Activated CD4-positive, alpha-beta T cell treated with anti-CD3 and anti-CD28 coated beads, Interleukin-2, amount 50 U/mL, for 24 hours (primary cell): ENCODE measurements around the gene DGLUCY.
"Not testable (repeated sequence)": the region's sequence is repeated elsewhere in the genome, so short reads cannot be mapped to it uniquely, and the experiment has no call there.

Experiments
- DNase-seq, 2 donors: peaks; one replicate each; pipeline ENCODE4 v3.0.0-alpha.2; 2020; ENCODE audit warnings: low read depth in 1 of 2, low spot score in 1 of 2

DGLUCY gene

DNA sequence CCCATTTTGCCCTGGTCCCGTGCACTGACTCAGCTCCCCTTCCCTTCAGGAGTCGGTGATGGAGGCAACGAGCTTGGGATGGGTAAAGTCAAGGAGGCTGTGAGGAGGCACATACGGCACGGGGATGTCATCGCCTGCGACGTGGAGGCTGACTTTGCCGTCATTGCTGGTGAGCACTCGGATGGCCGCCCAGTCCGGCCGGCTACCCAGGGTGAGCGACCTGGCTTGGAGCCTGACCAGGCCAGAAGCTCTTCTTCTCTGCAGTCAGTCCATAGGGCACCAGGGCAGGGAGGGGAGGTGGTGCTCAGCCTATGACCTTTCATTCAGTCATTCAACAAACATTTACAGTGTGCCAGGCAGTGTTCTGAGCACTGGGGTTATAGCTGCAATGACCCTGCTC, 90.8 kb downstream of the DGLUCY start:
- no peak for DNase-seq

DNA sequence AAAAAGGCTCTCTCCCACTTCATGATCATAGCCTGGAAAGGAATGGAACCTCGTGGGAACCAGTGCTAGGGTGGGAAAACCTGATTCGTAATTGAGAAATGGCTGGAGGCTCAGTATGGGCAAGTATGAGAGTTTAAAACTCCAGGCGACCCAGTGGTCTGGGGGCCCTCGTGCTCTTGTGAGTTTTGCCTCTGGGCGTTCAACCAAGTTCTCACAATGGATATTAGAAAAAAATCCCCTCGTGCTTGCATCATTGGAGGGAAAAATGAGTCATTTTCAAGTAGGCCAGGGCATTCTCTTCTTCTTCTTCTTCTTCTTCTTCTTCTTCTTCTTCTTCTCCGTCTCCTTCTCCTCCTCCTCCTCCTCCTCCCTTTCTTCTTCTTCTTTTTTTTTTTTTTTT, 91.6 kb downstream of the DGLUCY start:
- DNase-seq = no peak

DNA sequence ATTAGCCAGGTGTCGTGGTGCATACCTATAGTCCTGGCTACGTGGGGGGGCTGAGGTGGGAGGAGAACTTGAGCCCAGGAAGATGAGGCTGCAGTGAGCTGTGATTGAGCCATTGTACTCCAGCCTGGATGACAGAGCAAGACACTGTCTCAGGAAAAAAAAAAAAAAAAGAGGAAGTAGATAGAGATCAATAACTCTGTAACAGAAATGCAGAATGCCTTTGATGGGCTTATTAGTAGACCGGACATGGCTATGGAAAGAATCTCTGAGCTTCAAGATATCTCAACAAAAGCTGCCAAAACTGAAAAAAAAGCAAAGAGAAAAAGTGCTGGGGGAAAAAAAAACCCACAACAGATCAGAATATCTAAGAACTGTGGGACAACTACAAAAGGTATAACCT, 93.1 kb downstream of the DGLUCY start:
- DNase-seq = no peak

DNA sequence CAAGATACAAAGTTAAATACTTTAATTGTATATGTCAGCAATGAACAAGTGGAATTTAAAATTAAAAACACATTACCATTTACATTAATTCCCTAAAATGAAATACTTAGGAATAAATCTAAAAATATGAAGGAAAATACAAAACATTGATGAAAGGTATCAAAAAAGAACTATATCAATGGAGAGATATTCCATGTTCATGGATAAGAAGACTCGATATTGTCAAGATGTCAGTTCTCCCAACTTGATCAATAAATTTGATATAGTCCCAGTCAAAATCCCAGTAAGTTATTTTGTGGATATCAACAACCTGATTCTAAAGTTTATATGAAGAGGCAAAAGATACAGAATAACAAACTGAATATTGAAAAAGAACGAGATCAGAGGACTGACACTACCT, 97.1 kb downstream of the DGLUCY start:
- DNase-seq = no peak

DNA sequence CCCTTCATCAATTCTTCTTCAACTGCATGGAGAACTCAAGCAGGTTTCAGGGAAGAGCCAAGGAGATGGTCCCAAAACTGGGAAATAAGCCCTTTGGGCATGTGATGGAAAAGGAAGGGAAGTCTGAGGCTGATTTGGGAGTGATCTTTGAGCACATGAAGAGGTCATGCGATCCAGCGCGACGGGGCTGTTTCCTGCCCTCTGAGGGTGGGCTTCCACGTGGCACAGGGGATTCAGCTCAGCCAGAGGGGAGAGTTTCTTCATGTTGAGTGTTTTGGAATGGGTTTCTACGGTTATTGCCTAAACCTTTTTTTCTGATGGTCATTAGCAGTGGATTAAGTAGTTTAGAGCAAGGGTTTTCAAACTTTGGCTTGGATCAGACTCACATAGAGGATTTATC, 100.4 kb downstream of the DGLUCY start:
- DNase-seq = no peak

DNA sequence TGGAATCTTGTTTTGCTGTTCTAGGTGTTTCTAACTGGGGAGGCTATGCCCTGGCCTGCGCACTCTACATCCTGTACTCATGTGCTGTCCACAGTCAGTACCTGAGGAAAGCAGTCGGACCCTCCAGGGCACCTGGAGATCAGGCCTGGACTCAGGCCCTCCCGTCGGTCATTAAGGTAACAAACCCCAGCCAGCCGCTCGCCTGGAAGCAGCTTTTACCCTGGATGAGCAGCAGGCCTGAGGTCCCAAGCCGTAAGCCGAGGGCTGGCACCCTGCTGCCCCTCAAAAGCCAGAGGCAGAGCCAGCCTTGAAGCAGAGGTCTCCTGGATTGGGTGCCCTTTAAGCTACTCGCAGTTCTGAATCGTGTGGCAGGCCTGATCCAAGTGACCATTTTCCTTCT, 101.5 kb downstream of the DGLUCY start:
- DNase-seq = no peak

DNA sequence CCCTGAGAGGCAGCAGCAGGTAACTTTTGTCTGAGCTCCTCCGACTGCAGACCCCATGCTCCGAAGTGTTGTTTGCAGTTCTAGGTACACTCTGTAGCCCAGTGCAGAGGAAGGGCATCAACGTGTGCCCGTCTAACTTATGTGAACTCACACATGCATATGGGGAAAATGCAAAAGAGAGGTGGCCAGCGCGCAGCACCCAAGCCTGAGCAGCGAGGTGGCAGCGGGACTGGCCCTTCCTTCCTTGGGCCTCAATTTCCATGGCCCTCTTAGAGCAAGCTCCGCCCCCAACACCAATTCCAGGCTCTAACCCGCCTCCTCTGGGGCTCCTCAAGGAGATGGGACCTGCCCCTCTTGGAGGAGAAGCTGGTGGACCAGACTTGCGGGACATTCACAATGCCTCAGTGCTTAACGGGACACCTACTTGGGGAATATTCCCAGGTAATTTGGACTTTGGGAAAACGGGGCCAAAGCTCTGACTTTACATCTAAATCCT, 102.9 kb downstream of the DGLUCY start:
- no peak for DNase-seq

DNA sequence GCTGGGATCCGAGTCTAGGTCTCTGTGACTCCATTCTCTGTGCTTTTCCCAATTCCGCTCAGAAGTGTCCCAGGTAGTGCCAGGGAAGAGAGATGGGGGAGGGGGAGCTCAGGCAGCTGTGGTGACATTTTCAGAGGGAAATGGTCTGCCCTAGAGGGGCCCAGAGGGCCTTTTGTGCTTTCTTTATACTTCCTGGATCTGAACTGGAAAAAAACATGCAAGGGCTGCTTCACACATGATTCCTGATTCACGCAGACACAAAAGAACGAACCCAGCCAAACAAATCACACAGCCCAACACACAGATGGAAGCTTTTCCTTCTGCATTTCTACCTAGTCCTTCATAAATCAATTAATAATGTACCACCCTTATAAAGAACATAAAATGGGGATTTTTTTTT, 104.1 kb downstream of the DGLUCY start:
- no peak for DNase-seq

DNA sequence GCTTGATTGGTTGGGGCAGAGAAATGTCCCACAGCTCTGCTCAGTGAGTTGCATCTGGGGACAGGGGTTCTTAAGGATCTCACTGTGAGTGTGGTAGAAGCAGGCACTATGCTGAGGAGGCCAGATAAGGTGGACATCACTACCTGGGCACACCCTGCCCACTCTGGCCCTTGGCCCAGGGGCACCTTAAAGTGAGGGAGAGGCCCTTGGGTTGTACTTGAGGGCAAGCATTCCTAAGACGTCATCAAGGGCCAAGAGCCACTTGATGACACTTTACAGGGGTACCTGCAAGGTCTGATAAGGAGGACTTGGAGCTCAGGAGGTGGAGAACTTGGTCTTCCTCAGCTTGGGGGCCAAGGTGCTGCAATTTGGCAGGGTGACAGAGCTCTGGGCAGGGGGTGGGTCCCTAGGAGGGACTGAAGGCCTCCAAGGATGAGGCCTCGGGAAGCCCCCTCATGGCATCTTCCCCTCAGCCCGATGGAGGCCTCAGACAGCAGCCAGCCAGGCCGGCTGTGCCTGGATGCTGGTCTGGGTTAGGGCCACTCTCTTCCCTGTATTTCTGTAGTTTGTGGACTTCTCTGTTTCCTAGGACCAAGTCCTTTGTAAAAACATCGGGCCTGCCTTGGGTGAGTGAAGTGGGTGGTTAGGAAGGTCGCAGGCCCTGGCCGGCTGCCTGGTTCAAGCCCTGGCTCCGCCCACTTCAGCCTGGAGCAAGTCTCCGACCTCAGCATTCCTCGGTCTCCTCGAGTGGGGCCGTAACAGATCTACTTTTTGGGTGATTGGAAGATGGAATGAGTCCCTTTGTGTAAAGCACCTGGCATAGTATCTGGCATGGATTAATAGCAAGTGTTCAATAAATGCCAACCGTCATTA, 105.9 kb downstream of the DGLUCY start:
- DNase-seq = no peak

DNA sequence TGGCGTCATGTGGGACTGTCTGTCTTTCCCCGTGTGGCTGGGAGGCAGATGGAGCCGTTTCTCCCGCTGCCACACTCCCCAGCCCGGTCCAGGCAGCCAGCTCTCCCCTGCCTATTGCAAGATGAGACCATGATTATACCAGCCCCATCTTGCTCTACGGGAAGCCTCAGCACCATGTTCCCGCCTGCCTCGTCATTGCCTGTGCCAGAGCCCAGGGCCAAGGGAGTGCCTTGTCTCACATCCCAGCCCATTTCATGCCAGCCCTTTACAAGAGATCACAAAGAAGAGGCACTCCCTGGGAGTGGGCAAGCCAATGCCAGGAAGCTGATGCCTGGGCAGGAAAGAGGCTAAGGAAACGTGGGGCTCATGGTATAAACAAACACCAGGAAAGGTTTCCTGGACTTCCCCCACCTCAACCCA, 106.7 kb downstream of the DGLUCY start:
- DNase-seq = no peak

DNA sequence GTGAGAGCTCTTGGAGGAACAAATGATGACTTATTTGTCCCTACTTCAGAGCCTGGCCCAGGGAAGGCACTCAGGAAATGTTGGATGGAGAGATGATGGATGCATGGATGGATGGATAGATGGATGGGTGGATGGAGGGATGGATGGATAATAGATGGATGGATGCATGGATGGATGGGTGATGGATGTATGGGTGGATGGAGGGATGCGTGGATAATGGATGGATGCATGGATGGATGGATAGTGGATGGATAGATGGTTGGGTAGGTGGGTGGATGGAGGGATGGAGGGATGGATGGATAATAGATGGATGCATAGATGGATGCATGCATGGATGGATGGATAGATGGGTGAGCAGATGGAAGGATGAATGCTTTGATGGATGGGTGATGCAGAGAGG, 107.4 kb downstream of the DGLUCY start:
- no peak for DNase-seq

DNA sequence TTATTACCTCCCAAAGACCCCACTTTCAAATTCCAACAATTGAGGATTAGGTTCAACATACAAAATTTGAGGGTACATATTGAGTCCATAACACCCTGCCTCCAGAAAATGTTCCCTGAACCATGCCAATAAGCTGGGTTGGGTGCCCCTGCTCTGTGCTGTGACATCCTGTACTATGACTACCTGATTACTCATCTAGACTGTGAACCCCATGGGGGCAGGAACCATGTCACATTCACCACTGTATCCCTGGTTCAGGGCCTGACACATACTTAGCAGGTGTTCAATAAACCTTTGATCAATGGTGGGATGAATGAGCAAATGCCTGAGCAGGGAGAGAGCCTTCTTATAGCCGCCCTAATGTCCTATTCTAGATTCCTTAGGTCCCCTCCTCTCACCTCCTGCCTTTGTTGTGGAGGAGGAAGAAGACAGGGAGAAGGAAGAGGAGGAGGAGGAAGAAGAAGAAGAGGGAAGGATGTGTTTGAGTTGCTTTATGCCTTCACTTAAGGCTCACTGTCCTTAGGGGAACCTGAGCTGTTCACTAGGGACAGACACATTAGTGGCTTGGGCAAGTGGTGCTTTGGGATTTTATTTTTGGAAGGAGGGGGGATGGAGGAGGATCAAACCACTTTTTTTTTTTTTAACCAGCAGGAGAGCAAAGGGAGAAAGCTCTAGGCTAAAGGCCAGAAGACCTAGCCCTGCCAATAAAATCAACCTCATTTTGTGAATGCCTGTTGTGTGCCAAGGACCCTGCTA, 109.3 kb downstream of the DGLUCY start:
- peak in 1 of 2 donors; percentile 59 for DNase-seq

DNA sequence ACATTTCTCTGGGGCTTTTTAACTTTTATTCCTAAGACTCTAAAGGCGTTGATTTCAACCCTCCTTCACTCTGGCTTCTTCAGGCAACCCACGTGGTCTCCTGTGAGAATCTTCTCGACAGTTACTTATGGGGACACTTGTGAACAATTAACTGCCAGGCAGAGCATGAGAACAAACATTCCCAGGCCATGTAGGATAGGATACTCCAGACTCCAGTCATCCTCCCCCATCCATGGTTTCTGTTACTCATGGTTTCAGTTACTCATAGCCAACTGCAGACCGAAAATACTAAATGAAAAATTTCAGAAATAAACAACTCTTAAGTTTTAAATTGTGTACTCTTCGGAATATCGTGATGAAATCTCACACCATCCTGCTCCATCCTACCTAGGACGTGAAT, 111.2 kb downstream of the DGLUCY start:
- no peak for DNase-seq

DNA sequence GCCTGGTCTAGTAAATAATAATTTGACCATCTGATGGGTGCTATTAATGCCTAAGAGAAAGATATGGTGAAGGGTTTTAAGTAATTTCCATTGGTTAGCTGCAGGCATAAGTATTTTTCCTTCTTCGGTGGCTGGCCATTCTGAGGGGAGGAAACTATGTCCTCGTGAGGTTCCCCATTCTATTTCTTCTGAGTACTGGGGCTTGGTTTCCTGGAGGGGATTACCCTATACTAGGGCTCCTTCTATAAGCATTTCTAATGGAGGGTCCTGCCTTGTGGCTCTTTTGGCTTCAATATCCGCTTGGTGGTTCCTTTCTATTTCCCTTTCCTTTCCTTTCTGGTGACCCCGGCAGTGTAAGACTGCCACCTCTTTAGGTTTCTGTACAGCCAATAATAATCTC, 112.5 kb downstream of the DGLUCY start:
- not testable (repeated sequence) for DNase-seq

DNA sequence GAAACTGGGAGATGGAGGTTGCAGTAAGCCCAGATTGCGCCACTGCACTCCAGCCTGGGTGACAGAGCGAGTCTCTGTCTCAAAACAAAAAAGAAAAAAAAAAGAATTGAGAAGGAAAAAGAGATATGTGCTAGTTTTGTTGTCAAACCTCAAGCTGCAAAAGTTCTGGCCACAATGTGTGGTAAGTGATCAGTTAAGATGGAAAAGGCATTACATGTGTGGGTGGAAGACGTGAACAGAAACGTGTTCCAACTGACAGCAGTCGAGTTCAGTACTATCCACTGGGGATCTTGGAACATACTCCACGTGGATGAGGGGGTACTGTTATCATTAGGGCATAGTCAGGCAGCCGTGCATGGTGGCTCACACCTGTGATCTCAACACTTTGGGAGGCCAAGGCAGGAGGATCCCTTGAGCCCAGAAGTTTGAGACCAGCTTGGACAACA, 113.3 kb downstream of the DGLUCY start:
- DNase-seq = peak in 1 of 2 donors; percentile 41

DNA sequence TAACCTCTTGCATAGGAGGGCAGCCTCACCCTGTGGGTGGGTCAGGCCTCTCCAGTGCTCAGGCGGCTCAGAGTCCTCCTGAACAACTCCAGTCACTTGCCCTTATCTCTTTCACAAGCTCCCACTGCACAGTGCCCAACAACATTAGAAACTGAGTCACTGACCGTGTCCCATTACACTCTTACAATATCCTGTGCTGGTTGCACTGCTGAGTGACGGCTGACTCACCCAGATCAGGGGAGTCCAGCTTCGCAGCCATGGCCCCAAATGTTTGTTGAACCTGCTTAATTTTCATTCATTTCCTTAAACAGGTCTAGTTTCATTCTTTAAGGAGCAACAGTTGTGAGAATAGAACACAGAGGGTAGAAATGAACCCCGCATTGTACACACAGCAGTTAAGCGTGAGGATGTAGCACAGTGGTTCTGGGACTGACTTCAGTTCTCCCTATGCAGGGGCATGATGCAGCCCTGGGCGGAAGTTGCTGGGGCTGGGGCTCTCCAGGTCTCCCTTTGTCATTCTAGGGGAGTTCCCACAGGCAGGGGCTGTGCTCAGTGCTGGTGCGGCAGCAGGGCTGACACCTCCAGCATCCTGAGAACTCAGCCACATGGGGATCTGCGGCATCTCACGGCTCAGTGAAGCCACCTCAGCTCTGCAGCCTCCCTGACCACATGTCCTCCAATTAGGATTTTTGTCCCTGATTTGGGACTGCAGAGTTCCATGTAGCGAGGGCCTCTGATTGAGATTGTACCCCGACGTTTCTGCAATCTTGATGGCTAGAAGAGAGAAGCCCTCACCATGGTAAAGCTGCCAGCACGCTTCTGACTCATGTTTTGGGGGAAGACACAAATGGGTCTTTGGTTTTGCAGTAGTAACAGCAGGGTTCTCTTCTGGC, 114.5 kb downstream of the DGLUCY start:
- peak; percentile 69 to 86 for DNase-seq

DNA sequence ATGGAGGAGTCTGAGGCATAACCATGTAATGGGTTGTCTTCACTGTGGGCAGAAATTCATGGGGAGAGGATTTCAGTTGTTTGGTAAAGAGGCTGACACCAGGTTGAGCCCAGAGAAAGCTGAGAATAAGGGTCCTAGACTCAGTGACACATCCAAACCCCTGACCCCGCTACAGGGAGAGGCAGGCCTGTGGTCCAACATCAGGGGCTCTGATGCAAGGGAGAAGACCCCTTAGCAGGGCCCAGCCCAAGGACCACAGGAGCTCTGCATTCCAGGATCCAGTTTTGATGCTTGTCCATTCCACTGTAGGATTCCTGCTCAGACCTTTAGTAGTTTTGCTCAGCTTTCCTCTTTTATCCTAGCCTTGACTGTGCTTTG, 115.1 kb downstream of the DGLUCY start:
- no peak for DNase-seq

DNA sequence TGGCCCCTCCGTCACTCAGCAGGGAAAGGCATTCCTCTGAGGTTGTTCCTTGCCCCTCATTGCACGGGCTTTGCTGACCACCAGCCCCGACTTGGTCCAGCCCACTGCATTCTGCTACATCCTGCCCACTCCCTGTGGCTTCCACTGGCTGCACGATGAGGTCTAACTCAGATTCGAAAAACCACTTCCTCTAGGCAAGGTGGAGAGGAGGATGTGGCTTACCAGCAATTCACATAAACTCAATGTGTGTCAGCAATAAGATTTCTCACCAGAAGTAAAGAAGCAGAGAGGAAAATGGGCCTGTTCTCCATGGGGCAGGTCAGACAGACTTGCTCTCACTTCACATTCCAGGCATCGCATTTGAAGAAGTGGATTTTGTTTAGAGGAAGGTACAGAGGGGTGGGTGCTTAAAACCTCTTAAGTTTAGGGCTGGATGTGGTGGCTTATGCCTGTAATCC, 115.9 kb downstream of the DGLUCY start:
- DNase-seq = peak in 1 of 2 donors; percentile 62

DNA sequence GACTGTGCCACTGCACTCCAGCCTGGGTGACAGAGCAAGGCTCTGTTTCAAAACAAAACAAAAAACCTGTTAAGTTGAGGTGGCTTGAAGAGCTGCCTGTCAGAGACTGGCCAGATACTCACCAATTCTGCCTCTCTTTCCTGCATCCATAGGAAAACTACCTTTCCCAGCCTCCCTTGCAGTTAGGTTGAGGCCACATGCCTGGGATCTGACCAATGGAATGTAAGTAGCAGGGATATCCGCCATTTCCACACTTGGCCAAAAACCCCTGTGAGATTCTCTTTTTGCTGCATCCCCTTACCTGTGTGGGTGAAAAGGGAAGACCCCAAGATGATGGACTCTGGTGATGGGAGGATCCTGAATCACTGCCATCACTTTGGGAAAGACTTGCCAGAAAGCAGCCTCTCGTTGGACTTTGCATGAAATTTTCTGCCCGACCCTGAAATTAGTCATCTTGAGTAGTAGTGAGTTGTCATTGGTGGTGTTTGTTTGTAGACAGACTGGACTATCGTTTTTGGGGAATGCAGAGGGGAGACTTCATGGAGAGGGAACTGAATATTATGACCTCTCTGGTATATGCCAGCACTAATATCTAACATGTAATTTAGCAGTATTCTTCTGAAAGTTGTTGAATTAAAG, 116.6 kb downstream of the DGLUCY start:
- no peak for DNase-seq

DNA sequence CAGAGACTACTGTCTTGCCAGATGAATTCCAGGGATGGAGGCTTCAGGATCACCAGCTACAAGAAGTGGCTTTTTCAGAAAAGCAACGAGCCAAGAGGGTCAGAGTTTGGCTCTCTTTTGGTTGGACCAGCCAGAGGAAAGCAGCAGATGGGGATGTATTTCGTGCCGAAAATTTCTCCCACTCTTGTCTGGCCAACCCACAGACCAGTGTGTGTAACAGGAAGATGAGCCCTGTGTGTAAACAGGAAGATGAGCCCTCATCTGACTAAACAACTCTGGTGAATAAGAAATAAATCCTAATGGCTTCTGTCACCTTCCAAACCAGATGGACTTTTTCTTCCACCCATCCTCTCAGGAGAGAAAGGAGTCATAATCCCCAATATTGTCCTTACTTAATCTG, 117.6 kb downstream of the DGLUCY start:
- DNase-seq = no peak

DNA sequence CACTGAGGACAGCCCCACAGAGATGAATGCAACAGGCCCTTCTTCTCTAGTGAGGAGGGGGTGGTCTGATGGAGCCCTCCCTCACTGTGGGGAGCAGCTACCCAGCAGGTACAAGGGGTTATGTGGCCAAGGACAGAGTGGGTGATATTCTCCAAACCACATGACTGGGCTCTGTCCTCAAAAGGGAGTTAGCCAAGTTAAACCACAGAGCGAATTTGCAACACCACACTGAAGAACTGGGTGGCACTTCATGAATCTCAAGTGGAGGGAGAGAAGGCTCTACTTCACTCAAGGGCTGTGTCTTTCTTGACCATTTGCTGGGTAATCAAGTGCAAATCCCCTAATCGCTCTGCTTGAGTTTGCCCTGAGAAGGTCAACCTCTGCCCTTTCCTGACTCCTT, 118.2 kb downstream of the DGLUCY start:
- DNase-seq = no peak
